A549 treated with CpdA at 1 μM for 4 hours (cell line): Measurements from ENCODE around the gene IL9. TPM values are rescaled to one million over a fixed set of nuclear protein-coding genes. Genes with fewer than 3 reads are reported as not detected.

ENCODE experiments used
- total RNA-seq: library from RNA; stranded (reverse); fragments of 200-300 nt; extraction: Qiagen RNA extraction; gene quantifications from 5 replicates; pipeline ENCODE4 v1.2.3, GENCODE V29; 2022; ENCODE audit warnings: low read depth

The IL9 gene
- total RNA-seq = not detected in 5 replicates

DNA sequence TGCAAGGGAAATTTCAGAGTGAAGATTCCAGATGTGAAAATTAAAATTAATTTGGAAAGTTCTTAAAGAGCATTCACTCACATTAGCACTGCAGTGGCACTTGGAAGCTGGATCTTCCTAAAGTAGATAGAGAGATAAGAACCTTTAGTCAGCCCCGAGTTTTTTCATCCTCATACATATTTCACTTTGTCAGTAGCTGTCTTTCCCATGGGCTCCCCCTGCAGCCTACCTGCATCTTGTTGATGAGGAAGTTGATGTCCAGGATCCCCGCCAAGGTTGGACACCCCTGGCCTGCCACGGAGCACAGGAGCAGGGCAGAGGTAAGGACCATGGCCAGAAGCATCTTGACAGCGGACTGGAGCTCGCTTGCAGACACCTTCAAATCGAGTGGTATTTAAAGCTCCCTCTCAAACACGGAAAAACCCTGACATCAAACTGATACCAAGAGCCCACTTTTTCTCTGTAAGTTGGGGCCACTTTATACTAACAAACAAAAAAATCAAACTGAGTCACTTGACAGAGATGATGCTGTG is at the start of gene IL9:
TSS of gene IL9 (minus strand) at position 368 of the 533 bp plus-strand sequence. CDS start at position 343, 25 bp downstream.

Other genes with a start within 250 kb of the IL9 start
- gene SLC25A48, start 61.2 kb downstream of the IL9 start, total RNA-seq = 0.13 to 0.17 TPM in 2 of 5 replicates, not detected in the others
- not detected in 5 replicates for gene LECT2, start 59.1 kb upstream of the IL9 start, total RNA-seq
- gene TGFBI, start 133.1 kb upstream of the IL9 start, total RNA-seq = 1,442 to 2,234 TPM (median 1,874 TPM) in 5 replicates
- gene SMAD5, start 237.0 kb upstream of the IL9 start, total RNA-seq = 19.2 to 38.0 TPM (median 28.1 TPM) in 5 replicates